Measurements from ENCODE around the gene ZBTB49.

The ZBTB49 gene

DNA sequence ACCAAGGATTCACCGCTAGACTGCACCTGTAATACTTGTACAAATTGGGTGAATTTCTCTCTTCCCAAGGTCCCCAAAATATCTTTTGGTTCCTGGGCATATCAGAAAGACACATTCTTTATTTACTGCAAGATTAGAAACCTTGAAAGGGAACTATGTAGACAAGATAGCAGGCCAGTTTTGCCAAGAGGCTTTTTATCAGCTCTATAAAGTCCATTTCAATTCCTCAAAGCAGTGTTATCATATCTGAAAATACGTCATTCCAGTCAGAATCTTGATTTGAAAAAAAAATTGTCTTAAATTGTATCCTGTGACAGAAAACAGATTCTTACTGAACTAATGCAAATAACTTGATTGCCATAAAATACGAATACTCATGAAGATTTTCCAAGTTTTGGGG is 59.8 kb downstream of the ZBTB49 start:
- no peak for DNase-seq (ENCODE audit: low spot score)
- no peak overlapping the region for H3K27ac ChIP-seq
- ChIA-PET CTCF (no interaction called here), POLR2A (ENCODE audit: low non-redundant PET) (no interaction called here)
- TF ChIP-seq, protein P1, sequence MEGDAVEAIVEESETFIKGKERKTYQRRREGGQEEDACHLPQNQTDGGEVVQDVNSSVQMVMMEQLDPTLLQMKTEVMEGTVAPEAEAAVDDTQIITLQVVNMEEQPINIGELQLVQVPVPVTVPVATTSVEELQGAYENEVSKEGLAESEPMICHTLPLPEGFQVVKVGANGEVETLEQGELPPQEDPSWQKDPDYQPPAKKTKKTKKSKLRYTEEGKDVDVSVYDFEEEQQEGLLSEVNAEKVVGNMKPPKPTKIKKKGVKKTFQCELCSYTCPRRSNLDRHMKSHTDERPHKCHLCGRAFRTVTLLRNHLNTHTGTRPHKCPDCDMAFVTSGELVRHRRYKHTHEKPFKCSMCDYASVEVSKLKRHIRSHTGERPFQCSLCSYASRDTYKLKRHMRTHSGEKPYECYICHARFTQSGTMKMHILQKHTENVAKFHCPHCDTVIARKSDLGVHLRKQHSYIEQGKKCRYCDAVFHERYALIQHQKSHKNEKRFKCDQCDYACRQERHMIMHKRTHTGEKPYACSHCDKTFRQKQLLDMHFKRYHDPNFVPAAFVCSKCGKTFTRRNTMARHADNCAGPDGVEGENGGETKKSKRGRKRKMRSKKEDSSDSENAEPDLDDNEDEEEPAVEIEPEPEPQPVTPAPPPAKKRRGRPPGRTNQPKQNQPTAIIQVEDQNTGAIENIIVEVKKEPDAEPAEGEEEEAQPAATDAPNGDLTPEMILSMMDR (conservative IDR thresholded peaks at IDR 0.05; ENCODE audit: low read depth) = no peak

DNA sequence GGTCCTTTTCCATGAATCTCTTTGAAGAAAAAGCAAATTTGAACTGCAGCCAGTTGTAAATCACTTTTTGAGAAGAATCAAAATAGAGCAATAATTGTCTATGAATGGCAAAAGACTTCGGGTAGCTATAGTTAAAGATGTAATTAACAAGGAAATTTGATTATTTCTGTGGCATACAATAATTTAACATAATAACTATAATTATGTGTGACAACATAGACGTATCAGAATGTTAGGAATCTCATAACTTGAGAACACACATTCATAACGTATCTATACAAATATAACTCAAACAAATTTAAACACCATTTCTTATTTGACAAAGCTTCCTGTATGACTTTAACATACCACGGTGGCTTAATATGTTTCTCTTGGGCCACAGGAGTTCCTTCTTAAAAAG is 60.9 kb downstream of the ZBTB49 start:
- POLR2A ChIA-PET (ENCODE audit: low non-redundant PET) = no interaction called here

DNA sequence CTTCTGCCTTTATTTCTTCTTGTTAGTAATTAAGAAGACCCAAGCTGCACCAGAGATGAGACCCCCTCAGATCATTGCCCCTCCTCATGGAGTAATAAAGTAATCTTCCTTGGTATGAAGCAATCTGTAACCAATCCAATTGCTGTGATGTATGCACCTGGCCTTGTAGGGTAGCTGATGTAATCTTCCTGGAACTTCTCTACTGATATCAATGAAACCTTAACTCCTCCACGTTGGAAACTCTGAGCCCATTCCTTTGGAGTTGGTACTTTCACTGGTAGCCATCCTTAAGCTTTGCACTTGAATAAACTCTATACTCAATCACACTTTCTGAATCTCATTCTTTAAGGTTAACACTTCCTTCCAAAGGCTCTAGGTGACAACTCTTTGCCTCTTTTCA is 65.3 kb downstream of the ZBTB49 start:
- POLR2A ChIA-PET (ENCODE audit: low non-redundant PET) = no interaction called here
- CTCF ChIA-PET = no interaction called here
- TF ChIP-seq, protein P1 (conservative IDR thresholded peaks at IDR 0.05; ENCODE audit: low read depth) = no peak

More for the DNA sequence above, 60.9 kb downstream of the ZBTB49 start:
- no peak overlapping the region for H3K27ac ChIP-seq
- CTCF ChIA-PET = no interaction called here
- TF ChIP-seq, protein P1 (conservative IDR thresholded peaks at IDR 0.05; ENCODE audit: low read depth) = no peak
- DNase-seq (ENCODE audit: low spot score) = no peak

DNA sequence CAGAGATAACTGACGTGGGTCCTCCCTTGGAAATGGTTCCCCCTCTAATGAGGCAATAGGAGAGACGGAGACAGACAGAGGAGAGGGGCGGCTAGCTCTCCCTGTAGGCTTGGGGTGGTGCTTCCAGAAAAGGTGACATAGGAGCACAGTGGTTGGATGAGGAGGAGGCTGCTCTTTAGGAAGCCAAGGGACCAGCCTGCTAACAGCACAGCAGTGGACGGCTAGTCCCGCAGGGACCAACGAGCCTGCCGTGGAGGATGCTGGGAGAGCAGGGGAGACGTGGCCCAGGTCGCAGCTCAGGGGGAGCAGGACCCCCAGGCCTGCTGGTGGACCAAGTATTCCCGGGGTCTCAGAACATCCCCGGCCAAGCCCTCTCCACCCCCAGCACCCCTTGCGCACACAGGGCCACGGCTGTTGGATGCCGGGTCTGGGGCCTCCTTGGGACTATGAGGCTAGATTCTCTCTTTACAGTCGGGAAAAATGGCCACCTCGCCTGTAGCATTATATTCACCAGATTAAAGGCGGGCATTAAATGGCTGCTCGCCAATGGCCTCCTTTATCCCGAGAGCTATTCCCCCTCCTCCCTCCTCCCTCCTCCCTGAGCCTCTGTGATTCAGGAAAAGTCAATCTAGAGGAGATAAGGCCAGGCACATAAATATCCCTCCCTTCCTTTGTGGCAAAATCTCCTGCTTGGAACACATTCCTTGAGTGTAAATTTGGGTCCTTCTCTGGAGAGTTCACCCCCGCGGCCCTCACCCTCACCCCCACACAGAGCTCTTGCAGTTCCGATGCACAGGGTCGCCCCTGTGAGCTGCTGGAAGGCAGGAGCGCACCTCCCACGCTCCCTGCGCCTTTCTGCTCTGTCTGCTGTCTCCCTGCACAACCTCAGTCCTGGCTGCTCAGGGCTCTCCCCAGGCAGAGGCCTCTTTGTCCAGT is 66.3 kb downstream of the ZBTB49 start:
- TF ChIP-seq, protein P1 (conservative IDR thresholded peaks at IDR 0.05; ENCODE audit: low read depth) = no peak
- no peak overlapping the region for H3K27ac ChIP-seq
- DNase-seq (ENCODE audit: low spot score) = no peak
- POLR2A ChIA-PET (ENCODE audit: low non-redundant PET) = no interaction called here
- CTCF ChIA-PET = no interaction called here

More for the DNA sequence above, 65.3 kb downstream of the ZBTB49 start:
- DNase-seq (ENCODE audit: low spot score) = no peak
- H3K27ac ChIP-seq = no peak overlapping the region

DNA sequence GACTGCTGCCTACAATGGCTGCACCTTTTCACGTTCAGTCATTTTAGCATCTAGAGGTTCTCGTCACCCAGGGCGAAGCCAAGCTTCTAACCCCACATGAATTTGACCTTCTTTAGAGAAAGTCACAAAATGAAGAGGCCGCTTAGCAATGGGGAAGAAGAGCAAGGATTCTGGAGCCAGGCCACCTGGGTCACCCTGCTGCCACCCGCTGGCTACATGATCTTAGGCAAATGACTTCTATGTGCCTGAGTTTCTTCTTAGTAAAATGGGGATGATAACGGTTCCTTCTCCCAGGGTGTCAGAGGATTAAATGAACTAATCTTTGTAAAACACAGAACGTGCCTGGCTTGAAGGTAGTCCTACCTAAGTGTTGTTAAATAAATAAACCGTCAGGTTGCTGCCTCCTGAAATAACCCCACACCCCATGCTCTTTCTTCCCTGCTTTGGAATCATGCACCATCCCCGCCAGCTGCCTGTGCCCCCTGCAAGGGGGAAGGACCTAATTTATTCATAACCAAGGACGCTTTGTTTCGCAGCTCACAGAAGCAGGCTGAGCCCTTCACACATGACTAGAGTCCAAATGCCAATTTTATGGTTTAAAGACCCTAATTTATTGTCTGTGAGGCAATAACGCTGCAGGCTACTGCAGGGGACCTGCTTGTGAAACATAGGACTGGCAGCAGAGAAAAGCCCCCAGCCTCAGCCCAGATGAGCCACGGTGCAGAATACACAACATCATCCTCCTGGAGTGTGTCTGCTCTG is 68.2 kb downstream of the ZBTB49 start:
- no peak overlapping the region for H3K27ac ChIP-seq
- POLR2A ChIA-PET (ENCODE audit: low non-redundant PET) = no interaction called here
- CTCF ChIA-PET = interaction anchor here (0.9 kb wide), 1 partner anchor 73 kb away, joined by 3 read pairs; no protein-coding TSS in a partner anchor
- DNase-seq (ENCODE audit: low spot score) = no peak
- TF ChIP-seq, protein P1 (conservative IDR thresholded peaks at IDR 0.05; ENCODE audit: low read depth) = no peak

DNA sequence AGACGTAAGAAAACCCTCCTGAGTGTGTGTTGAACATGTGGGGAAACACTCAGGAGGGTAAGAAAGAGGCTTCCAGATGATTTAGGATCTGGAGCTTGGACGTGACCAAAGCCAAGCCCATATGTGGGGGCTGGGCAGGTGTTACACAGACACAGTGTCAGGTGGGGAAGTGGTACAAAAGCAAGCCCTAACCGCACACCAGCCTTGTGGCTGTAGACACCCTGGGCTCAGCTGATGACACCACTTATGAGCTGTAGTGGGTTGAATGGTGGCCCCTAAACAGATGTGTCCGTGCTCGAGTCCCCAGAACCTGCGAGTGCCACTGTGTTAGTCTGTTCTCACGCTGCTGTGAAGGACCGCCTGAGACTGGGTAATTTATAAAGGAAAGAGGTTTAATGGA is 71.8 kb downstream of the ZBTB49 start:
- TF ChIP-seq, protein P1 (conservative IDR thresholded peaks at IDR 0.05; ENCODE audit: low read depth) = no peak
- CTCF ChIA-PET = no interaction called here
- no peak overlapping the region for H3K27ac ChIP-seq
- no peak for DNase-seq (ENCODE audit: low spot score)
- POLR2A ChIA-PET (ENCODE audit: low non-redundant PET) = no interaction called here

Measured in RWPE1 (cell line).